ENCODE results near the gene RHBDL3. TPM values are rescaled to one million over a fixed set of nuclear protein-coding genes. Genes with fewer than 3 reads are reported as not detected.

Gene RHBDL3
- total and polyA plus RNA-seq, 10 of the 15 experiments (the other 5 are each of a cell fraction or from before 2014, with no cell fraction given), result 0.04 to 0.24 (median 0.04) TPM; not detected in 5

GRCh38 chr17:32253117-32253611 is 12.5 kb upstream of the RHBDL3 start (continued):
- TF ChIP-seq SMARCA5 (IDR thresholded peaks at IDR 0.05) (0 out of 2 replicates have a peak, but pooled peaks have one; percentile 42), EZH2 (IDR thresholded peaks at IDR 0.05; ENCODE audit: borderline replicate concordance, control insufficient read depth, low read depth, low read length) (no peak)

GRCh38 chr17:32256012-32256700 is 9.5 kb upstream of the RHBDL3 start:
- Histone ChIP-seq H3K4me3 (no peak overlapping the region), H3K79me2 (ENCODE audit: control insufficient read depth, insufficient read depth, low read length) (no peaks in the 10 kb centered on the region), H3K9me3 (replicated peaks; ENCODE audit: control insufficient read depth, insufficient read depth, low read length) (no peaks in the 10 kb centered on the region), H3K27ac (ENCODE audit: control insufficient read depth, insufficient read depth) (no peak overlapping the region), H4K20me1 (ENCODE audit: control insufficient read depth, insufficient read depth) (no peaks in the 10 kb centered on the region), H3K9ac (ENCODE audit: control insufficient read depth, insufficient read depth, low read length) (no peak overlapping the region), H3K36me3 (ENCODE audit: control insufficient read depth in 2 of 2, insufficient read depth in 2 of 2, low read length in 1 of 2) (no peaks in the 10 kb centered on the region), H3K27me3 (replicated peaks in 1 of 2; ENCODE audit: control insufficient read depth in 2 of 2, insufficient read depth in 2 of 2, low read length in 1 of 2) (peaks cover 0 to 2% of the 10 kb centered on the region in 2 experiments; a peak in 1 of 4 replicates), H3K4me1 (ENCODE audit: control insufficient read depth, insufficient read depth, low read length) (no peaks in the 10 kb centered on the region; the same call in 1 of the 2 replicates), H3K4me2 (ENCODE audit: control insufficient read depth, insufficient read depth) (no peak overlapping the region), H2AFZ (ENCODE audit: control insufficient read depth, low read depth, low read length) (no peak overlapping the region)
- POLR2A ChIA-PET, result interaction anchor here (0.5 kb wide), 1 partner anchor 175 kb away, joined by 7 read pairs; no protein-coding TSS in a partner anchor
- TF ChIP-seq IRF4 (IDR thresholded peaks at IDR 0.05; ENCODE audit: low read depth, low read length), result no peak
- TF ChIP-seq RUNX3 (IDR thresholded peaks at IDR 0.05; ENCODE audit: low read length), result no peak
- no peak for TF ChIP-seq RAD51 (IDR thresholded peaks at IDR 0.05)
- no peak for TF ChIP-seq PML (IDR thresholded peaks at IDR 0.05; ENCODE audit: low read length)
- TF ChIP-seq KDM1A (IDR thresholded peaks at IDR 0.05; ENCODE audit: borderline replicate concordance), result no peak
- TF ChIP-seq MLLT1 (IDR thresholded peaks at IDR 0.05), result no peak
- no peak for TF ChIP-seq SMAD1 (IDR thresholded peaks at IDR 0.05; ENCODE audit: low read depth, partially characterized antibody)
- TF ChIP-seq ZBTB11 (CRISPR knock-in tag; IDR thresholded peaks at IDR 0.05), result no peak
- TF ChIP-seq YY1 (IDR thresholded peaks at IDR 0.05; ENCODE audit: low read depth, low read length), result no peak
- TF ChIP-seq MEF2A (IDR thresholded peaks at IDR 0.05; ENCODE audit: insufficient read depth, low read depth, low read length), result no peak
- no peak for TF ChIP-seq CHD1 (IDR thresholded peaks at IDR 0.05; ENCODE audit: low read depth, low read length)
- no peak for TF ChIP-seq TAF1 (IDR thresholded peaks at IDR 0.05; ENCODE audit: borderline replicate concordance, low read depth, low read length)
- TF ChIP-seq SRF (IDR thresholded peaks at IDR 0.05; ENCODE audit: low read depth in 2 of 2, low read length in 2 of 2), result no peak
- no peak for TF ChIP-seq FOXM1 (IDR thresholded peaks at IDR 0.05; ENCODE audit: low read depth, low read length)
- no peak for TF ChIP-seq TCF3 (IDR thresholded peaks at IDR 0.05; ENCODE audit: borderline replicate concordance, insufficient read depth, low read depth, low read length)
- no peak for FAIRE-seq
- RAD21 ChIA-PET (ENCODE audit: unreplicated experiment), result interaction anchor here (0.6 to 1.1 kb wide), 4 partner anchors 62 to 150 kb away, joined by 3 to 4 read pairs (median 4); no protein-coding TSS in a partner anchor
- in situ Hi-C loops (cut with MboI), result no loop called here
- no peak for ATAC-seq
- intact Hi-C loops (cut with micrococcal nuclease; ENCODE audit: unreplicated experiment), result no loop called here
- no peak for DNase-seq (ENCODE audit: low read depth, low spot score)
- WGBS (ENCODE audit: insufficient coverage, insufficient replicate concordance, low lambda C conversion rate, missing lambda C conversion rate), result 60% methylated on average over 9 of the region's 9 CpGs
- no TSS peak for BruUV-seq (replicated peaks)
- CTCF ChIA-PET, result interaction anchor here (0.7 to 8.0 kb wide), 2 partner anchors 61 to 71 kb away, joined by 3 to 132 read pairs; no protein-coding TSS in a partner anchor
- SMC1A ChIA-PET (ENCODE audit: uncharacterized antibody, unreplicated experiment), result interaction anchor here (0.5 to 1.1 kb wide), 2 partner anchors 60 to 195 kb away, joined by 3 read pairs; no protein-coding TSS in a partner anchor
